ENCODE results near the gene ASB1. TPM values are rescaled to one million over a fixed set of nuclear protein-coding genes. Genes with fewer than 3 reads are reported as not detected.

Gene ASB1
- total and polyA plus RNA-seq, 10 of the 15 experiments (the other 5 are each of a cell fraction or from before 2014, with no cell fraction given): 5.2 to 31.2 (median 25.8) TPM

DNA sequence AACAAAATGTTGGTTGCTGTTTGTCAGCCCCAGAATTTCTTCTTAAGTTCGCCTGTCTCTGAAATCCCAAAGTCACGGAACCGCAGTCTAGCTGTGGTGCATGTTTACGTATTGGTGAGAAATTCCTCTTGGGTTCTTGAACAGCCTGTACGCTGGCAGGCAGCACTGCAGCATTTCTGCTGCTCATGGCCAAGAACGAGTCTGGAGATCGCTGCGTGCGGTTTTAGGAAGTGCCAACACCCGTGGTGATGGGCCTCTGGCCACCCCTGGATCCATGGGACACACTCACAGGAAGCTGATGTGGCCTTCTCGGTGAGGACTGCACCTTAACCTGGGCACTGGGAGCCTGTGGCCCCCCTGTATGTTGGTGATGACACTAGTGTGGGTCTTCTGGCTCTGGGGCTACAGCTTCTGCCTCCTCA, 23.7 kb downstream of the ASB1 start:
- no peak overlapping the region for H3K4me2 ChIP-seq (ENCODE audit: control insufficient read depth, insufficient read depth)
- H3K79me2 ChIP-seq (ENCODE audit: control insufficient read depth, insufficient read depth, low read length): no peaks in the 10 kb centered on the region
- no TSS peak for BruUV-seq (replicated peaks)
- WGBS (ENCODE audit: insufficient coverage, insufficient replicate concordance, low lambda C conversion rate, missing lambda C conversion rate): 98% methylated on average over 11 of the region's 11 CpGs
- DNase-seq (ENCODE audit: low read depth, low spot score) (no peak), FAIRE-seq (no peak), ATAC-seq (no peak)
- H3K9ac ChIP-seq (ENCODE audit: control insufficient read depth, insufficient read depth, low read length): no peak overlapping the region
- H3K4me1 ChIP-seq (ENCODE audit: control insufficient read depth, insufficient read depth, low read length): no peaks in the 10 kb centered on the region
- TF ChIP-seq, protein P1, sequence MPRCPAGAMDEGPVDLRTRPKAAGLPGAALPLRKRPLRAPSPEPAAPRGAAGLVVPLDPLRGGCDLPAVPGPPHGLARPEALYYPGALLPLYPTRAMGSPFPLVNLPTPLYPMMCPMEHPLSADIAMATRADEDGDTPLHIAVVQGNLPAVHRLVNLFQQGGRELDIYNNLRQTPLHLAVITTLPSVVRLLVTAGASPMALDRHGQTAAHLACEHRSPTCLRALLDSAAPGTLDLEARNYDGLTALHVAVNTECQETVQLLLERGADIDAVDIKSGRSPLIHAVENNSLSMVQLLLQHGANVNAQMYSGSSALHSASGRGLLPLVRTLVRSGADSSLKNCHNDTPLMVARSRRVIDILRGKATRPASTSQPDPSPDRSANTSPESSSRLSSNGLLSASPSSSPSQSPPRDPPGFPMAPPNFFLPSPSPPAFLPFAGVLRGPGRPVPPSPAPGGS (IDR thresholded peaks at IDR 0.05; ENCODE audit: borderline replicate concordance, insufficient read depth, low read depth, low read length, poor library complexity, severe bottlenecking): no peak
- no peak for TF ChIP-seq CHD4 (IDR thresholded peaks at IDR 0.05)
- no peak for TF ChIP-seq BMI1 (IDR thresholded peaks at IDR 0.05; ENCODE audit: borderline replicate concordance)
- TF ChIP-seq FOXK2 (IDR thresholded peaks at IDR 0.05): no peak
- no peak for TF ChIP-seq DPF2 (IDR thresholded peaks at IDR 0.05)
- TF ChIP-seq, protein P2, sequence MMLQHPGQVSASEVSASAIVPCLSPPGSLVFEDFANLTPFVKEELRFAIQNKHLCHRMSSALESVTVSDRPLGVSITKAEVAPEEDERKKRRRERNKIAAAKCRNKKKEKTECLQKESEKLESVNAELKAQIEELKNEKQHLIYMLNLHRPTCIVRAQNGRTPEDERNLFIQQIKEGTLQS (IDR thresholded peaks at IDR 0.05; ENCODE audit: borderline replicate concordance, extremely low read depth, low read depth, low read length): no peak
- TF ChIP-seq SIN3A (IDR thresholded peaks at IDR 0.05; ENCODE audit: low read depth, low read length): no peak
- no peak for TF ChIP-seq ZNF384 (IDR thresholded peaks at IDR 0.05; ENCODE audit: borderline replicate concordance, low read depth, low read length)
- TF ChIP-seq NR2C2 (IDR thresholded peaks at IDR 0.05; ENCODE audit: borderline replicate concordance, control insufficient read depth, insufficient read length, low read depth): no peak
- ChIA-PET SMC1A (ENCODE audit: uncharacterized antibody, unreplicated experiment) (no interaction called here), POLR2A (no interaction called here), RAD21 (ENCODE audit: unreplicated experiment) (no interaction called here), CTCF (no interaction called here)
- in situ Hi-C loops (cut with MboI): no loop called here
- no peaks in the 10 kb centered on the region; the same call in 2 of the 3 replicates for H3K9me3 ChIP-seq (replicated peaks; ENCODE audit: control insufficient read depth, insufficient read depth, low read length)
- no peaks in the 10 kb centered on the region for H3K27me3 ChIP-seq (replicated peaks in 1 of 2; ENCODE audit: control insufficient read depth in 2 of 2, insufficient read depth in 2 of 2, low read length in 1 of 2)
- no peak overlapping the region for H3K27ac ChIP-seq (ENCODE audit: control insufficient read depth, insufficient read depth)
- intact Hi-C loops (cut with micrococcal nuclease; ENCODE audit: unreplicated experiment): no loop called here
- no peaks in the 10 kb centered on the region for H4K20me1 ChIP-seq (ENCODE audit: control insufficient read depth, insufficient read depth)
- H3K4me3 ChIP-seq: no peak overlapping the region
- H3K36me3 ChIP-seq (ENCODE audit: control insufficient read depth in 2 of 2, insufficient read depth in 2 of 2, low read length in 1 of 2): peaks cover 19 to 33% of the 10 kb centered on the region in 2 experiments
- H2AFZ ChIP-seq (ENCODE audit: control insufficient read depth, low read depth, low read length): no peak overlapping the region

Measured in GM12878 (cell line).